Caco-2 (cell line): Measurements from ENCODE around the gene POGZ. TPM values are rescaled to one million over a fixed set of nuclear protein-coding genes. Genes with fewer than 3 reads are reported as not detected.
"Not testable (repeated sequence)": the region's sequence is repeated elsewhere in the genome, so short reads cannot be mapped to it uniquely, and the experiment has no call there.

Source experiments
- BruUV-seq: library from RNA; stranded (reverse); fragments of 400-500 nt; replicated peaks from 2 replicates; lab custom pipeline; 2021; lab: Mats Ljungman, UMichigan
- CTCF ChIA-PET: fragments of 300-600 bp; sonication (Branson Sonifier 250); formaldehyde crosslinking; loops from one replicate; lab custom pipeline; 2022; ENCODE audit warnings: antibody characterized with exemption; lab: Charles Lee
- POLR2A ChIA-PET: fragments of 300-600 bp; sonication (Branson Sonifier 250); formaldehyde crosslinking; loops from one replicate; lab custom pipeline; 2022; ENCODE audit warnings: antibody characterized with exemption; lab: Charles Lee
- DNase-seq, 2 experiments: peaks; one replicate each; pipeline versions ENCODE4 v3.0.0 to v3.0.0-alpha.2; 2020 to 2022
- H3K27me3 ChIP-seq: replicated peaks from 2 replicates; pipeline ENCODE4 v1.6.0; 2011; ENCODE audit warnings: low read length; ENCODE audit not compliant: control insufficient read depth, insufficient read depth
- H3K36me3 ChIP-seq: 2 replicates; pipeline ENCODE4 v1.5.1; 2011; ENCODE audit warnings: low read length; ENCODE audit not compliant: control insufficient read depth, insufficient read depth
- H3K4me1 ChIP-seq: fragments of 250-450 bp; sonication (Bioruptor Pico); 2 replicates; pipeline ENCODE4 v1.5.1; 2020; ENCODE audit warnings: mild to moderate bottlenecking
- H3K4me3 ChIP-seq: 2 replicates; pipeline ENCODE4 v1.5.1; 2011; ENCODE audit warnings: low read depth, mild to moderate bottlenecking, control low read depth, low read length
- H3K9me3 ChIP-seq: fragments of 250-450 bp; sonication (Bioruptor Pico); 2 replicates; pipeline ENCODE4 v1.5.1; 2020; ENCODE audit warnings: mild to moderate bottlenecking, moderate library complexity
- H3K27ac Mint-ChIP-seq: one replicate; pipeline ENCODE4 v1.8.0; 2022; ENCODE audit warnings: mixed read lengths; ENCODE audit not compliant: unreplicated experiment
- H3K27me3 Mint-ChIP-seq: one replicate; pipeline ENCODE4 v1.8.0; 2022; ENCODE audit warnings: mixed read lengths; ENCODE audit not compliant: insufficient read depth, unreplicated experiment
- H3K36me3 Mint-ChIP-seq: one replicate; pipeline ENCODE4 v1.8.0; 2022; ENCODE audit warnings: mild to moderate bottlenecking, mixed read lengths; ENCODE audit not compliant: insufficient read depth, unreplicated experiment
- H3K4me1 Mint-ChIP-seq: one replicate; pipeline ENCODE4 v1.8.0; 2022; ENCODE audit warnings: low read depth, mixed read lengths; ENCODE audit not compliant: unreplicated experiment
- H3K4me3 Mint-ChIP-seq: one replicate; pipeline ENCODE4 v1.8.0; 2022; ENCODE audit warnings: mild to moderate bottlenecking, moderate library complexity, mixed read lengths; ENCODE audit not compliant: unreplicated experiment
- H3K9me3 Mint-ChIP-seq: one replicate; pipeline ENCODE4 v1.8.0; 2022; ENCODE audit warnings: mixed read lengths; ENCODE audit not compliant: unreplicated experiment
- CTCF ChIP-seq, 2 experiments: fragments of 200-600 bp in 1 of 2; IDR thresholded peaks; 1 replicate in 1 of 2; 2 replicates in 1 of 2; pipeline versions ENCODE4 v1.5.1 to v1.8.0; 2011 to 2022; ENCODE audit warnings: antibody characterized with exemption in 1 of 2, control low read depth in 1 of 2, inconsistent platforms in 1 of 2, low read depth in 1 of 2, low read length in 1 of 2, mild to moderate bottlenecking in 1 of 2, moderate library complexity in 1 of 2; ENCODE audit not compliant: insufficient read depth in 1 of 2, severe bottlenecking in 1 of 2, unreplicated experiment in 1 of 2
- intact Hi-C: fragments of 100-400 bp; cut with micrococcal nuclease; formaldehyde crosslinking; loops from one replicate; pipeline ENCODE4 v1.10.0; 2022; ENCODE audit not compliant: unreplicated experiment
- total RNA-seq: library from RNA; stranded (reverse); gene quantifications from 2 replicates; pipeline ENCODE4 v1.2.3, GENCODE V29; 2022

Gene POGZ
- total RNA-seq, 1 experiment from 2014 or later: 80.0 TPM

- Histone ChIP-seq H3K4me3 (no peak overlapping the region), H3K36me3 (no peaks in the 10 kb centered on the region), H3K9me3 (no peaks in the 10 kb centered on the region), H3K4me1 (no peaks in the 10 kb centered on the region), H3K27me3 (no peaks in the 10 kb centered on the region)
- TF ChIP-seq CTCF (IDR thresholded peaks at IDR 0.05; ENCODE audit: insufficient read depth in 1 of 2, low read depth in 1 of 2, low read length in 1 of 2, severe bottlenecking in 1 of 2, unreplicated experiment in 1 of 2): no peak
- DNase-seq: no peak
- no TSS peak for BruUV-seq
- ChIA-PET CTCF (interaction anchor here (0.7 kb wide), 1 partner anchor 153 kb away, joined by 3 read pairs; the partner anchor contains the start of gene ZNF687), POLR2A (no interaction called here)
- no peak overlapping the region for H3K27ac Mint-ChIP-seq
- intact Hi-C loops: no loop called here
- H3K4me3 Mint-ChIP-seq: no peak overlapping the region
- H3K36me3 Mint-ChIP-seq: peaks cover 20% of the 10 kb centered on the region
- no peaks in the 10 kb centered on the region for H3K4me1 Mint-ChIP-seq
- H3K9me3 Mint-ChIP-seq: no peaks in the 10 kb centered on the region
- no peaks in the 10 kb centered on the region for H3K27me3 Mint-ChIP-seq
Measured at GRCh38 chr1:151435174-151435573, 24.1 kb downstream of the POGZ start.

- H3K27me3 ChIP-seq, H3K27me3 Mint-ChIP-seq, intact Hi-C loops, POLR2A ChIA-PET, H3K4me3 Mint-ChIP-seq, H3K36me3 ChIP-seq, H3K4me1 ChIP-seq, H3K9me3 Mint-ChIP-seq, H3K27ac Mint-ChIP-seq, DNase-seq, H3K4me1 Mint-ChIP-seq, CTCF ChIA-PET, H3K4me3 ChIP-seq, BruUV-seq, H3K9me3 ChIP-seq: not testable (repeated sequence)
- peaks cover 16% of the 10 kb centered on the region for H3K36me3 Mint-ChIP-seq
Measured at GRCh38 chr1:151433827-151434226, 25.5 kb downstream of the POGZ start.

- Mint-ChIP-seq H3K36me3 (peaks cover 58% of the 10 kb centered on the region), H3K4me1 (no peaks in the 10 kb centered on the region), H3K4me3 (no peak overlapping the region), H3K27me3 (no peaks in the 10 kb centered on the region), H3K27ac (no peak overlapping the region), H3K9me3 (no peaks in the 10 kb centered on the region)
- DNase-seq: no peak
- no peaks in the 10 kb centered on the region for H3K9me3 ChIP-seq
- ChIA-PET POLR2A (no interaction called here), CTCF (no interaction called here)
- peaks cover 9% of the 10 kb centered on the region for H3K36me3 ChIP-seq
- no peak for TF ChIP-seq CTCF (IDR thresholded peaks at IDR 0.05; ENCODE audit: insufficient read depth in 1 of 2, low read depth in 1 of 2, low read length in 1 of 2, severe bottlenecking in 1 of 2, unreplicated experiment in 1 of 2)
- BruUV-seq: no TSS peak
- no peak overlapping the region for H3K4me3 ChIP-seq
- no peaks in the 10 kb centered on the region for H3K4me1 ChIP-seq
- intact Hi-C loops: no loop called here
- no peaks in the 10 kb centered on the region for H3K27me3 ChIP-seq
Measured at GRCh38 chr1:151428068-151428467, 31.2 kb downstream of the POGZ start.
